Ureter (tissue), 1 donor: ENCODE data around the gene SUPT7L. TPM values are rescaled to one million over a fixed set of nuclear protein-coding genes. Genes with fewer than 3 reads are reported as not detected.
A peak's percentile ranks its signal among the peaks of the same experiment; 100 is the strongest.
"Not testable (repeated sequence)": the region's sequence is repeated elsewhere in the genome, so short reads cannot be mapped to it uniquely, and the experiment has no call there.

Experiments
- DNase-seq: peaks from one replicate; pipeline ENCODE4 v3.0.0-alpha.2; 2020; ENCODE audit warnings: low spot score
- total RNA-seq: library from RNA; stranded (reverse); gene quantifications from one replicate; pipeline ENCODE4 v1.2.4, GENCODE V29; 2023
- donor health status: DM: yes; HTN: yes; CAD: no.

SUPT7L gene
- total RNA-seq, 1 donor from 2014 or later: 33.7 TPM

DNA sequence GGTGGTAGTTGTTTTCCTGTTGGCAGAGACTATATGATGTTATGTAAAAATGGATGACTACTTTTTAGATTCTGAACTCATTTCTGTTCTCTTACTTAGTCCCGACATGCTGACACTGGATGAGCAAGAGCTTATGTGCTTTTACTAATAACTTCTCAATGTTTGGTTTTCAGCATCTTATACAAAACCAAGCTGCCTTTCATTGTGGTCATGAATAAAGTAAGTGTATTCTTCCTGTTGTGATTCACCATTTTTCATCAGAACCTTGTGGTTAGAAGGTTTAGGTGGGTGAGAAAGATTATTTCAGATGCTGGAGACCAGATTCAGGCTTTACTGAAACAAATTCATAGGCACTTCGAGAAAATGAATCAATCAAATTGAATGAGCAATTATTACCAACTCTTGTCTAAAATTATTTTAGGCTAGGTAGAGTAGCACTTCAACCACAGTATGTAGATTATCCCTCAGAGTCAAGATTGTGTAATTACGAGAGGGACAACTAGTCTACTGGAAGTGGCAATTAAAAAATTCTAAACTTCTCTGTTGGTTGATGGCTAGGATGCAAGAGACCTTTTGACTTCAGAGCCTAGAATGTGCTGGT is 25.3 kb downstream of the SUPT7L start:
- no peak for DNase-seq

DNA sequence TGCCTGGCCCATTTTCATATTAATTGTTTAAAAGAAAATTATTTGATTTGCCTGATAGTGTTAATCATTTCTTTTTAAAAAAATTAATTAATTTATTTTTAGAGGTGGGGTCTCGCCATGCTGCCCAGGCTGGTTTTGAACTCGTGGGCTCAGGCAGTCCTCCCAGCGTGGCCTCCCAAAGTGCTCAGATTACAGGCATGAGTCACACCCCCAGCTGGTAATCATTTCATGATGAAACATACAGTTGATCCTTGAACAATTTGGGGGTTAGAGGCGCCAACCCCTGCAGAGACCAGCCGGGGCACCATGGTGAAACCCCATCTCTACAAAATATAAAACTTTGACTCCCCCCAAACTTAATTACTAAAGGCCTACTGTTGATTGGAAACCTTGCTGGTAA is 26.6 kb downstream of the SUPT7L start:
- DNase-seq: no peak

DNA sequence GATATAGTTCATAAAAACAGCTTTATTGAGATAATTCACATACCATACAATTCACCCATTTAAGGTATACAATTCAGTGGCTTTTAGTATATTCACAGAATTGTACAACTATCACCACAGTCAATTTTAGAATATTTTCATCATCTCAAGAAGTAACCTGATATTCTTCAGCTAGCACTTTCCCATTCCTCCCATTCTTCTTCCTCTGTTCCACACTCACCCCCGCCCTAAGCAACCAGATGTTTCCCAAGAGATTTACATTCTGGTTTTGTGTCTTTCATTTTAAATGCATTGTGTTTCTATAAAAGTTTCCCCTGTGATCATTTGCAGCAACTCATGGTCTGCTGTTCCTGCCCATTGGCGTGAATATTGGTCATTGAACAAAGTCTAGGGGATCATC is 29.1 kb downstream of the SUPT7L start:
- DNase-seq: no peak

DNA sequence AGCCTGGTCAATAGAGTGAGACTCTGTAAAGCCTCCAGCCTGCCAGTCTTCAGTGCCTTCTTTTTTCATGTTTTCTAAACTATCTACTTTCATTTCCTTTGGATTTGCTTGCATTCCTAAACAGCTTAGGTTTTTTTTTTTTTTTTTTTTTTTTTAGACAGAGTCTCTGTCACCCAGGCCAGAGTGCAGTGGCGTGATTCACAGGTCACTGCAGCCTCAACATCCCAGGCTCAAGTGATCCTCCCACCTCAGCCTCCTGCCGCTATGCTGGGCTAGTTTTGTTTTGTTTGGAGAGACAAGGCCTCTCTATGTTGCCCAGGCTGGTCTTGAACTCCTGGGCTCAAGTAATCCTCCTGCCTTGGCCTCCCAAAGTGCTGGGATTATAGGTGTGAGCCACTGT is 33.2 kb downstream of the SUPT7L start:
- DNase-seq: not testable (repeated sequence)

DNA sequence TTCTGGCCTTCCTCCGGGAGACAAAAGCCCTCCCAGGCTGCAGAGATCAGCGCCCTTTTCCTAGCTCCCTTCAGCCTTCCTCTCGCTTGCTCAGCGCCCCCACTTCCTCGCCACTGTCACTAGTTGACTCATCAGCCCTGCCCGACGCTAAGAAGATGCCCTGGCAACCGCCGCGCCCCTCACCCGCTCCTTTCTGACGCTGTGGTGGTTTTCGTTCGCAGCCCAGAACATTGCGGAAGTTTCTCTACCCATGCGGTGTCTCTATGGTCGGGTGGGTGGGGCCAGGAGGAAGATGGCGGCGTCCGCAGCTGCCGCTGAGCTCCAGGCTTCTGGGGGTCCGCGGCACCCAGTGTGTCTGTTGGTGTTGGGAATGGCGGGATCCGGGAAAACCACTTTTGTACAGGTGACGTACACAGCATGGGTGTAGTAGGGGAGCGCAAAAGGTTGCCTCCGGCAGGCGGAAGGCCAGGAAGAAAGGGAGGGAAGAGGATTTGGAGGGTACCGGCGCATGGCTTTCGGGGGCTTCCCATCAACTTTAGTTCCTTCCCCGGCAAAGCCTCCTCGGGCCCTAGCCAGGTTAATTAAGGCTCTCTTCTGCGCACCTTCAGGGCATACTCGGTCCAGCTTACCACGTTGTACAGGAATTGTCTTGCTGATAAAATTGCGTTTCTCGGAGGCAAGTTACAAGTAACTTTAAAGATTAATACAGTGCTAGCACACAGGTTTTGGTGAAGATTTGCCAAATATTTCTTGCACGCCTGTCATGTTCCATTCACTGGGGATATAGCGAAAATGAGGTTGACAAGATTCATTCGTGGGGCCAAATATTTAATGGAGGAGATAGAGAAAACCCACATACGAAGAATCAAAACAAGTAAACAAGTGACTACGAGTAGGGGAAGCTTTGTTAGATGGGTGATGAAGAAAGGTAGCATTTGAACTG is 34.4 kb downstream of the SUPT7L start, which contains the start of the genes CCDC121 and GPN1:
Gene CCDC121 (minus strand): TSS at position 246 of the 943 bp plus-strand sequence. CDS start 1,213 bp downstream, outside the sequence.
Gene GPN1 (plus strand): TSS at position 284 of the 943 bp plus-strand sequence. CDS start 9 bp downstream, at position 293.
- DNase-seq: peak; percentile 89

DNA sequence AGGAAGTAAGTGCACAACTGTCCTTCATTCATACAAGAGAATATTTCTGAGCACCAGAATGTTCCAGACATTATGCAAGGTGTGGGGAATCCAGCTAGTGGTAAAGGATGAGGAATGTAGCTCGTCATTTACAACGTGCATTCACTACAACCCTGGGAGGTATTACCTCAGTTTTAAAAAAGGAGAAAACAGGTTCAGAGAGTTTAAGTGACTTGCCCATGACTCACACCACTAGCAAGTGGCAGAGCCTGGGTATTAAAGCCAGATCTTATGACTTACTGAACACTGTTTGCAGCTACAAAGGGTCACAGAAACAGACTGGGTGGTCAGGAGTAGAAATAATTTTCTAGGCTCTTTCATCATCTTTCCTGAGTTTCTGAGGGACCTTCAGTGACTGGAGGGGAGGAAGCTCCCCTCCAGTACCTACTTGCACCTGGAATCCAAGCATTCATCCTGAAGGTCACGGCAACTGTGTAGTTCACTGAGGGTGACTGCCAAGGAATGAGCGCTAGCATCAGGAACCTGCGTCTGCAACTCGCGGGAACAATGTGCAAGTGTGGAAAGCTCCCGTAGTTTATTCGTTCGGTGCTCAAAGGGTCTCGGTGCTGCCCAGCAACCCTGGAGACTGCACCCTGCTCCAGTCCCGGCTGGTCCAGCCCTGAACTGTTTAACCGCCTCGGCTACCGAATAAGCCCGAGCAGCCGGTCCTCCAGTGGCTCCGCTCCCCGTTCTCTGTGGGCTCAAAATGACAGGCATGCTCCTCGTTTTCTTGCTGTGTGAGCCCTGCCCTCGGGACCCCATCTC is 35.2 kb downstream of the SUPT7L start:
- peak; percentile 43 for DNase-seq

DNA sequence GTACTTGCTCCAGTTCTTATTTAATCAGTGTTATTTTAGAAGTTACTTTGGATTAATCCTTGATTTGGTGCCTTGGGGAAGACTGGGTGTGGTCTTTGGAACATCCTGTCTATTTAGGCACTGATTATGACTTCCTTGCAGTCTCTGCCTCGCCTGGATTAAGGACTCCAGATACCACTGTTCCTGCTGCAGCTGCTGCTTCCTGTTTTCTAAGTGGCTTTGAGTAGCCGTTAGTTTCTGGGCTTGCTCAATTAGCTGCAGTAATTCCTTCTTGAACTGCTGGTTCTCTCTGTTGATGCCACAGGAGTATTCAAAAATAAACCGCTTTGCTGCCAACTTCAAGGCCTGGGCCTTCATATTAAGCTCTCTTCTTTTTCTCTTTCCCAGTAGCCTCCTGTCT is 36.5 kb downstream of the SUPT7L start:
- not testable (repeated sequence) for DNase-seq

DNA sequence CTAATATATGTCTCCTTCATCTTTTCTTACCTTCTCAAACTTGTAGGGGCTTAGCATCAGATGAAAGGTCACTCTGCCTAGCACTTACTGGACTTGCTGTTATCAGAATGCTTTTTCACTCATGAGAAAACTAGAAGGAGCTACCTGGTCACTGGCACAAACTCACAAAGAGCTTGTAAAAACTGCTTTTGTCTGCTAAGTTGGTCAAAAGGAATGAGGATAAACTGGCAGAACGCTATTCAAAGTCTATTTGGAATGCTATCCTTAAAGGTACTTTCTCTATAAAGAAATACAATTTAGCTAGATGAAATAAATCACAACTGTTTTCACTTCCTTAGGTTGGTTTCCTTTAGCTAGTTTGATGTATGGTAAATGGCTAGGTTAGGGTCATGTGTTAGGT is 37.1 kb downstream of the SUPT7L start:
- not testable (repeated sequence) for DNase-seq

DNA sequence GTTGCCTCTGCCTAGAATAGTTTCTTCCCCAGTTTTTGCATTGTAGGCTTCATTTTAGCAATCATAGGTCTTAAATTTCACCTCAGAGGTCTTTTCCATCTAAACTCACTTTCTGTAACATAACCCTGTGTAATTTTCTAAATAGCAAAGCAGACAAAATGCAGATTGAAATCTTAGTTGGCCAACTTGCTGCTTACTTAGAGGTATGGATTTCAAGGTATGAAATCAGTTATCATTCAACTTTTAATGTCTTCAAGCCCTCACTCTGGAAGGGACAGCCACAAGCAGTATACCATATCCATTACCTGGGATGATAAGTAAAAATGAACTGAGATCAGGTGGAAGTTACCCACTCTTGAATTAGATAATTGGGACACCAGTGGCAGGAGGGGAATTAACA is 38.5 kb downstream of the SUPT7L start:
- no peak for DNase-seq

DNA sequence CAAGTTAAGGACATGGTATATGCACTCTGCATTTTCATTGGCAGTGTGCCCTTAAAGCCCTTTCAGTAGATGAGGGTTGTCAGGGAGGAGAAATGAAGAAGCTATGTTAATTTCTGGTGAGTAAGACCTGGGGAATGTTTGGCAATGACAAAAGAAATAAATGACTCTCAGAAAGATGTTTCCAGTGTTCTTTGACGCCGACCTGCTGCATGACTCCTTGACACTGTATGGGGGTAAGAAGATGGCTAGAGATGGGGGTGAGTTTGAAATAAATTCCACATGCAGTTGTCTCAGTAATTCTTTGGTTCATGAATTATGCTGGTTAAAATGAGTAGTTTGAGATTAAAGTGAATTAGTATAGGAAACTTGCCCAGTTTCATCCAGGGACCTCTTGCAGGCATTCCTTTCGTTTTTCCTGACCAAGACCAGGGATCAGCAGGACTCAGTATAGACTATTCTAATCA is 40.5 kb downstream of the SUPT7L start:
- no peak for DNase-seq

DNA sequence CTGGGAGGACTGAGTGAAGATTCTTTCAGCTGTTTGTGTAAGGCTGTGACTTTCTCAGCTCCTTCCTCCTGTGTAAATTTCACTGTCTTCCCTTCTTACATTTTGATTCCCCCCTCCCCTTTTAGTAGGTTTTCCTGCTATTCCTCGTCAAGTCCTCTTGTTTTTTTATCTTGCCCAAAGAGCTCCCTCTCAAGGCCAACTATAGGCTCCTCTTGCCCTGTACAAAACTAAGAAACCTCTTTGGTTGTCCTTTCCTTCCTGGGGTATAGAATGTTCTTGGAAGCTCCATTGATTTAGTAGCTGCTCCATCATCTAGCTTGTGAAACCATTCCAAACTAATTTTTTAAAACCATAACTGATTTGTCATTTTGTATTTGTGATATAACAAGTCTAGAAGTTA is 41.9 kb downstream of the SUPT7L start:
- no peak for DNase-seq

DNA sequence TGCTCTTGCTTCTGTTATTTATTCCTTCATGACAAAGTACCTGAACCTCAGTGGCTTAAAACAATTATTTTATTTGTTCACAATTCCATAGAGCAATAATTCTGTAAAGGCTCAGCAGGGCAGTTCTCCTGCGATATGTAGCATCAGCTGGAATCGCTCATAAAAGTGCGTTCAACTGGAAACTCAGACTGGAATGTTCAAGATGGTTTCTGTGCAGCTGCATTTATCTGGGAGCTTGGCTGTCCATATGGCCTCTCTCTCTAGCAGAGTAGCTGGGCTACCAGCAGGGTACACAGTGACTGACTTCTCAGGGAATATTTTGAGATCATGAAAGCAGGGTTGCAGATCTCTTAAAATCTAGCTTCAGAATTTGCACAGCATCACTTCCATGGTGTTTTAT is 48.1 kb downstream of the SUPT7L start:
- DNase-seq: no peak

DNA sequence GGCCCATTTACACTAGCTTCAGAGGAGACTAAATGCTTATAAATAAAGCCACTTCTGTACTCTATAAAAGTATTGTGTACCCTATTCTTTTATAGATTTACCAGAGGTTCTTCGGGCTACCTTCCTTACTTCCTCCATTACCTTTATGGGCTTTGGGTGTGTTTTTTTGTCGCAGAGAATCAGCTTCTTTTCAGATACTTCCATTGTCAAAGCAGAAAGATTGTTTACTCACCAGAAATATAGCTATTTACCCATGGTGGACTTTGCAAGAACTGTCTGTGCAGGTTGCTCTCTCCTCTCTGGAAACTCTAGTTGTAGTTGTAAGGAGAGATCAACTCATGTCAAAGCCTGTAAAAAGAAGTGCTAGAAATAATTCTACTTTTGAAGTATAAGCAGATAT is 49.4 kb downstream of the SUPT7L start:
- DNase-seq: no peak

DNA sequence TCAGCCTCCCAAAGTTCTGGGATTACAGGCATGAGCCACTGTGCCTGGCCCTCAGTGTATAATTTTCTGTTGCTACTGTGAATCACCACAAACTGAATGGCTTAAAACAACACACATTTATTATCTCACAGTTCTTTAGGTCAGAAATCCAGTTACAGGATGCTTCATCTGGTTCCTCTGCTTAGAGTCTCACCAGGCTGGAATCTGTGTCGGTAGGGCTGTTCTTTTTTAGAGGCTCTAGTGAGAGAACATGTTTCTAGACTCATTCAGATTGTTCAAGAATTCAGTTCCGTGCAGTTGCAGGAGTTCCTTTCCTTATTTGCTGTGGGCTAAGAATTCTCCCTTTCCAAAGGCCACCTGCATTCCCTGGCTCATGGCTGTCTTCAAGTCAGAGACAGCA is 56.8 kb downstream of the SUPT7L start:
- no peak for DNase-seq

Other genes starting within 250 kb of the SUPT7L start
- 71.7 TPM for gene NRBP1, start 235.0 kb downstream of the SUPT7L start, total RNA-seq
- gene KRTCAP3, start 221.2 kb downstream of the SUPT7L start, total RNA-seq: 52.9 TPM
- 40.4 TPM for gene IFT172, start 173.9 kb downstream of the SUPT7L start, total RNA-seq
- gene FNDC4, start 168.4 kb downstream of the SUPT7L start, total RNA-seq: 3.7 TPM
- 1.9 TPM for gene GCKR, start 166.8 kb downstream of the SUPT7L start, total RNA-seq
- 48.7 TPM for gene ZNF512, start 80.6 kb downstream of the SUPT7L start, total RNA-seq
- 5.3 TPM for gene CCDC121, start 34.6 kb downstream of the SUPT7L start, total RNA-seq
- gene GPN1, start 34.6 kb downstream of the SUPT7L start, total RNA-seq: 27.3 TPM
- gene SLC4A1AP, start 275 bp upstream of the SUPT7L start, total RNA-seq: 19.7 TPM
- gene MRPL33, start 108.1 kb upstream of the SUPT7L start, total RNA-seq: 60.1 TPM
- 5.2 TPM for gene RBKS, start 226.8 kb upstream of the SUPT7L start, total RNA-seq
- gene BABAM2, start 227.1 kb upstream of the SUPT7L start, total RNA-seq: 76.3 TPM